Spleen (tissue), 11 donors: ENCODE results near the gene FBXW5. TPM values are rescaled to one million over a fixed set of nuclear protein-coding genes. Genes with fewer than 3 reads are reported as not detected.
A peak's percentile ranks its signal among the peaks of the same experiment; 100 is the strongest.

Experiments used
- DNase-seq: peaks from one replicate; pipeline ENCODE4 v3.0.0-alpha.2; 2020
- H3K27ac ChIP-seq, 8 donors: fragments of 200-600 bp; sonication (generic) in 7 of 8; 1 replicate in 4 of 8; 2 replicates in 4 of 8; pipeline versions ENCODE4 v1.5.0 to v1.8.0; 2016 to 2021; ENCODE audit warnings: inconsistent platforms in 4 of 8, mild to moderate bottlenecking in 4 of 8, moderate library complexity in 1 of 8
- H3K27me3 ChIP-seq, 7 donors: fragments of 200-600 bp; sonication (generic) in 6 of 7; replicated peaks in 1 of 7; 1 replicate in 4 of 7; 2 replicates in 3 of 7; pipeline versions ENCODE4 v1.5.0 to v1.8.0; 2016 to 2021; ENCODE audit warnings: inconsistent platforms in 3 of 7, mild to moderate bottlenecking in 1 of 7
- H3K36me3 ChIP-seq, 6 donors: fragments of 200-600 bp; sonication (generic) in 5 of 6; 1 replicate in 4 of 6; 2 replicates in 2 of 6; pipeline versions ENCODE4 v1.5.0 to v1.8.0; 2016 to 2021; ENCODE audit warnings: inconsistent platforms in 2 of 6
- H3K4me1 ChIP-seq, 6 donors: fragments of 200-600 bp; sonication (generic) in 5 of 6; 1 replicate in 3 of 6; 2 replicates in 3 of 6; pipeline versions ENCODE4 v1.5.0 to v1.8.0; 2016 to 2021; ENCODE audit warnings: inconsistent platforms in 3 of 6
- H3K4me3 ChIP-seq, 8 donors: fragments of 200-600 bp; sonication (generic) in 7 of 8; 1 replicate in 4 of 8; 2 replicates in 4 of 8; pipeline versions ENCODE4 v1.5.0 to v1.8.0; 2016 to 2021; ENCODE audit warnings: inconsistent platforms in 4 of 8, mild to moderate bottlenecking in 4 of 8, moderate library complexity in 2 of 8
- H3K9me3 ChIP-seq, 8 donors: fragments of 200-600 bp; sonication (generic) in 7 of 8; 1 replicate in 4 of 8; 2 replicates in 4 of 8; pipeline versions ENCODE4 v1.5.0 to v1.8.0; 2016 to 2021; ENCODE audit warnings: inconsistent platforms in 4 of 8
- POLR2A ChIP-seq, 3 donors: fragments of 450-650 bp; IDR thresholded peaks; one replicate each; pipeline ENCODE4 v1.5.1; 2017; ENCODE audit warnings: antibody characterized with exemption in 3 of 3, mild to moderate bottlenecking in 1 of 3
- POLR2AphosphoS5 ChIP-seq, 3 donors: sonication (generic); formaldehyde crosslinking; IDR thresholded peaks; one replicate each; pipeline ENCODE4 v1.5.1; 2017; ENCODE audit warnings: antibody characterized with exemption in 3 of 3
- WGBS, 5 donors: extraction: QIAGEN DNeasy Blood & Tissue Kit in 3 of 5; methylation state at CpG; one replicate each; pipeline versions ENCODE4 v1.1.5 to v1.1.7; 2013 to 2018; 5-methylcytosine and 5-hydroxymethylcytosine counted together
- intact Hi-C: fragments of 100-400 bp; cut with DNase I; formaldehyde crosslinking; loops from one replicate; pipeline ENCODE4 v1.15.0; 2023; ENCODE audit warnings: low total_unique reads
- polyA plus RNA-seq, 3 donors: library from polyadenylated mRNA; stranded (reverse); fragments of 200-250 nt; gene quantifications; one replicate each; pipeline ENCODE4 v1.2.1, GENCODE V29; 2013
- total RNA-seq, 7 donors: library from RNA; depleted of rRNA in 3 of 7; stranded (reverse); fragments of >200 nt in 3 of 7; fragmentation: NEBNext Ultra II Directional in 4 of 7; extraction: Animal tissue kit (Norgen Biotek cat#: 25700) in 4 of 7; gene quantifications; one replicate each; pipeline versions ENCODE4 v1.1.0 to v1.2.1, GENCODE V29; 2016 to 2021
- TF ChIP-seq, protein P1 (sequence below), 11 experiments: fragments of 200-600 bp in 7 of 11; fragments of 450-650 bp in 4 of 11; sonication (generic) in 4 of 11; IDR thresholded peaks in 8 of 11; conservative IDR thresholded peaks in 3 of 11; 1 replicate in 7 of 11; 2 replicates in 4 of 11; pipeline versions ENCODE4 v1.4.0 to v1.8.0; 2016 to 2021; ENCODE audit warnings: antibody characterized with exemption in 11 of 11, inconsistent platforms in 4 of 11, mild to moderate bottlenecking in 1 of 11
- donor health status: healthy with polysubstance abuse.
- donor health status: DM: no; HTN: no; CAD: no; lungs with moderate emphysema.
- donor health status: DM: no; HTN: no; CAD: no.
- donor health status: Bipolar disorder and iron deficiency.
- donor health status: healthy.
- donor health status: DM: no; HTN: no; CAD: no.
- donor health status: DM: yes; HTN: yes; CAD: no.

FBXW5 gene
- total and polyA plus RNA-seq, 10 donors = 90.8 to 170 (median 114) TPM

DNA sequence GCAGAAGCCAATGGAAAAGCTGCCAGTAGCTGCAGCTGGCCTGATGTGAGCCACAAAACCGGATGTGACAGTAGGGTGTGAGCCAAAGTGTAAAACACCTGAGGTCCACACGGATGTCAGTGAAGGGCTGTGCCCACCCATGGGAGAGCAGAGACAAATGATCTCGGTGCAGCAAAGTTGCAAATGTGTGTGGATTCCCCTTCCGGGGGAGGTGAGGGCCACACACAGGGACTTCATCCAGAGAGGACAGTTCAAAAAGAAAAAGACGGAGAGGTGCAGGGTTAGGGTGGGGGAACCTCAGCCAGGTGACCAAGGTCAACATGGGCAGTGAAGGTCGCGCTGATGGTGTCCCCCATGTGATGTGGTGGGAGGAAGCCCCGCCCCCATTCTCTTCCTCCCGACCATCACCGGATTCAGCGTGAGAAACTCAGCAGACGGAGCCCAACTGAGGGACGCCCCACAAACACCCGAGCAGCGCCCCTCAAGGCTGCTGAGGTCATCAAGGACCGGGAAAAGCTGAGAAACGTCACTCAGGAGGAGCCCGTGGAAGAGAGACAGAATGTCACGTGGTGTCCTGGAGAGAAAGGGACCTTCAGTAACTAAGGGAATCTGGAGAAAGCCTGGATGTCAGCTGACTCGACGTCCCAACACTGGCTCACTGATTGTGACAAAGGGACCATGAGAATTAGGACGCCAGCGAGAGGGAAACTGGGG, 21.4 kb upstream of the FBXW5 start:
- Histone ChIP-seq H3K36me3 (no peaks in the 10 kb centered on the region), H3K9me3 (no peaks in the 10 kb centered on the region), H3K27me3 (peaks cover 0 to 4% (median 0%) of the 10 kb centered on the region in 7 donors), H3K4me1 (peaks cover 9 to 54% (median 37%) of the 10 kb centered on the region in 6 donors), H3K27ac (peak overlapping the region in 7 of 8 donors; percentile 8 to 69 (median 53)), H3K4me3 (peak overlapping the region in 2 of 8 donors; percentile 0 to 38)
- 13 to 23% (median 19%) methylated on average over 23 of the region's 23 CpGs for WGBS, 5 donors
- intact Hi-C loops = no loop called here
- no peak for DNase-seq
- no peak for TF ChIP-seq POLR2A (IDR thresholded peaks at IDR 0.05)
- TF ChIP-seq POLR2AphosphoS5 (IDR thresholded peaks at IDR 0.05) = peak in 1 of 3 donors; percentile 28
- TF ChIP-seq, protein P1, sequence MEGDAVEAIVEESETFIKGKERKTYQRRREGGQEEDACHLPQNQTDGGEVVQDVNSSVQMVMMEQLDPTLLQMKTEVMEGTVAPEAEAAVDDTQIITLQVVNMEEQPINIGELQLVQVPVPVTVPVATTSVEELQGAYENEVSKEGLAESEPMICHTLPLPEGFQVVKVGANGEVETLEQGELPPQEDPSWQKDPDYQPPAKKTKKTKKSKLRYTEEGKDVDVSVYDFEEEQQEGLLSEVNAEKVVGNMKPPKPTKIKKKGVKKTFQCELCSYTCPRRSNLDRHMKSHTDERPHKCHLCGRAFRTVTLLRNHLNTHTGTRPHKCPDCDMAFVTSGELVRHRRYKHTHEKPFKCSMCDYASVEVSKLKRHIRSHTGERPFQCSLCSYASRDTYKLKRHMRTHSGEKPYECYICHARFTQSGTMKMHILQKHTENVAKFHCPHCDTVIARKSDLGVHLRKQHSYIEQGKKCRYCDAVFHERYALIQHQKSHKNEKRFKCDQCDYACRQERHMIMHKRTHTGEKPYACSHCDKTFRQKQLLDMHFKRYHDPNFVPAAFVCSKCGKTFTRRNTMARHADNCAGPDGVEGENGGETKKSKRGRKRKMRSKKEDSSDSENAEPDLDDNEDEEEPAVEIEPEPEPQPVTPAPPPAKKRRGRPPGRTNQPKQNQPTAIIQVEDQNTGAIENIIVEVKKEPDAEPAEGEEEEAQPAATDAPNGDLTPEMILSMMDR (IDR thresholded peaks at IDR 0.05 in 8 of 11, conservative IDR thresholded peaks at IDR 0.05 in 3 of 11) = no peak

DNA sequence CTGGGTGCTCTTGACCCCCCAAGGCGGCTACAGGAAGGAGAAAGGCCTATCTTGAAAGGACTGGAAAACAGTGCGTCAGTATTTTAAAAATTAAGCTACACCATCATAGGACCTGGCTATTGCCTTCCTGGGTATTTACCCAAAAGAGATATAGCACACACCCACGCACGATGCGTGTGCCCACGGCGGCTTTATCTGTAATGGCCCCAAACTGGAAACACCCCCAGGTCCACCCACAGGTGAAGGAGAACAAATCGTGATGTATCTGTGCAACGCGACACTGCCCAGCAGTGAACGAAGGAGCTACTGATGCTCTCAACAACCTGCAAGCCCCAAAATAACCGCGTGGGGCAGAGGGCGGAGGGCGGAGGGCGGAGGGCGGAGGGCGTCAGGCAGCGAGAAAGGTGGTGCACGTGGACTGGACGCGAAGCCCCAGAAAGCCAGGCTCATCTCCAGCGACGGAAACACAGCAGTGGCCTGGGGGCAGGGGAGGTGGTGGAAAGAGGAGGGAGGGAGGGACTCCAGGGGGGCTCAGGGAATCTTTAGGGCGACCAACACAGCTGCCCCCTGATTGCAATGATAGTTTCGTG, 20.4 kb upstream of the FBXW5 start:
- TF ChIP-seq, protein P1 (IDR thresholded peaks at IDR 0.05 in 8 of 11, conservative IDR thresholded peaks at IDR 0.05 in 3 of 11) = no peak
- TF ChIP-seq POLR2AphosphoS5 (IDR thresholded peaks at IDR 0.05) = no peak
- TF ChIP-seq POLR2A (IDR thresholded peaks at IDR 0.05) = no peak
- 85 to 87% (median 86%) methylated on average over 26 of the region's 26 CpGs for WGBS, 5 donors

DNA sequence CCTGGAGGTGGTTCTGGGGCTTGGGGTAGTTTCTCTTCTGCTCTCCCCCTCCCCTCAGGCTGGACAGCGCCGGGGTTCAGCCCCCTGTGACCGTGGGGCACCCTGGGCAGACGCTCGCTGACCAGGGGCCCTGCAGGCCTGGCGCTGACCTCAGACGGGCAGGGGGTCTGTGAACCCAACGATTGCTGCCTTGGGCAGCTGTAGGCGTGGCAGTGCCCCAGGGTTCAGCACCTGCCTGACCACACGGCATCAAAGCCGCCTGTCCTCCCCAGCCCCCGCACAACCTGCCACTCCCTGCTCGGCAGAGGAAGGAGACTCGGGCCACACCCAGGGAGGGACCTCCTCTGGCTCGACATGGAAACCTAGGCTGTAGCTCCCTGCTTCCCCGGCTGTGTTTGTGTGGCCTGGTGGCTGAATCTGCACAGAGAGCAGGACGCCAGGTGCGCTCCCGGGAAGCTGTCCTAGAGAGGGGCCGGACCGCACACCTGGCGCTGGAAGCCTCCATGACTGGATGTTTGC, 19.7 kb upstream of the FBXW5 start:
- 68 to 76% (median 72%) methylated on average over 4 to 22 of the region's 22 CpGs for whole genome bisulfite sequencing, 5 donors
- peak overlapping the region in 4 of 8 donors; percentile 8 to 59 (median 22) for H3K27ac ChIP-seq

More for the DNA sequence above, 20.4 kb upstream of the FBXW5 start:
- Histone ChIP-seq H3K9me3 (no peaks in the 10 kb centered on the region), H3K4me3 (no peak overlapping the region), H3K27me3 (peaks cover 0 to 4% (median 0%) of the 10 kb centered on the region in 7 donors), H3K4me1 (peaks cover 11 to 61% (median 40%) of the 10 kb centered on the region in 6 donors), H3K27ac (peak overlapping the region in 2 of 8 donors; percentile 59 to 69), H3K36me3 (no peaks in the 10 kb centered on the region)
- intact Hi-C loops = no loop called here
- no peak for DNase-seq

More for the DNA sequence above, 19.7 kb upstream of the FBXW5 start:
- Histone ChIP-seq H3K36me3 (no peaks in the 10 kb centered on the region), H3K27me3 (peaks cover 0 to 4% (median 0%) of the 10 kb centered on the region in 7 donors), H3K9me3 (no peaks in the 10 kb centered on the region), H3K4me1 (peaks cover 11 to 68% (median 44%) of the 10 kb centered on the region in 6 donors), H3K4me3 (no peak overlapping the region)
- intact Hi-C loops = no loop called here
- no peak for DNase-seq
- TF ChIP-seq, protein P1 (IDR thresholded peaks at IDR 0.05 in 8 of 11, conservative IDR thresholded peaks at IDR 0.05 in 3 of 11) = no peak
- TF ChIP-seq POLR2A (IDR thresholded peaks at IDR 0.05) (no peak), POLR2AphosphoS5 (IDR thresholded peaks at IDR 0.05) (peak in 1 of 3 donors; percentile 29)
